Stomach (tissue), 4 donors: ENCODE data around the gene DUSP7.

Experiments
- CTCF ChIP-seq, 7 experiments: fragments of 450-650 bp in 4 of 7; fragments of 200-600 bp in 3 of 7; sonication (generic) in 3 of 7; IDR thresholded peaks; one replicate each; pipeline ENCODE4 v1.5.1; 2016 to 2019; ENCODE audit warnings: antibody characterized with exemption in 7 of 7, control low read depth in 2 of 7, mild to moderate bottlenecking in 1 of 7
- EP300 ChIP-seq: sonication (generic); formaldehyde crosslinking; IDR thresholded peaks from one replicate; pipeline ENCODE4 v1.6.1; 2017; ENCODE audit warnings: antibody characterized with exemption
- POLR2A ChIP-seq, 4 donors: fragments of 450-650 bp; IDR thresholded peaks; one replicate each; pipeline ENCODE4 v1.6.1; 2016; ENCODE audit warnings: antibody characterized with exemption in 4 of 4, control low read depth in 2 of 4, mild to moderate bottlenecking in 1 of 4, moderate library complexity in 1 of 4
- POLR2AphosphoS5 ChIP-seq, 3 donors: sonication (generic); formaldehyde crosslinking; IDR thresholded peaks; one replicate each; pipeline ENCODE4 v1.6.1; 2016; ENCODE audit warnings: antibody characterized with exemption in 3 of 3

- no peak for TF ChIP-seq CTCF (IDR thresholded peaks at IDR 0.05)
- no peak for TF ChIP-seq EP300
- no peak for TF ChIP-seq POLR2A (IDR thresholded peaks at IDR 0.05)
- TF ChIP-seq POLR2AphosphoS5 (IDR thresholded peaks at IDR 0.05) = no peak
Measured at GRCh38 chr3:52092891-52093290, 36.5 kb upstream of the DUSP7 start.
